Medulla oblongata (tissue), 1 donor: ENCODE results near the gene LAMB2.

Experiments
- DNase-seq: peaks from one replicate; pipeline ENCODE4 v3.0.0-alpha.2; 2015; ENCODE audit errors: extremely low spot score

LAMB2 gene

GRCh38 chr3:49121132-49121736 is 11.6 kb downstream of the LAMB2 start:
- no peak for DNase-seq

- peak; percentile 96 for DNase-seq
These were observed 12.3 kb downstream of the LAMB2 start, which contains the start of gene USP19 for GRCh38 chr3:49120438-49121131. TSS of gene USP19 (minus strand) at chr3:49120823. CDS start at chr3:49119145, 1,678 bp downstream.

GRCh38 chr3:49120096-49120437 is 12.8 kb downstream of the LAMB2 start:
- no peak for DNase-seq

GRCh38 chr3:49119439-49119838 is 13.4 kb downstream of the LAMB2 start:
- no peak for DNase-seq

GRCh38 chr3:49119036-49119435 is 13.8 kb downstream of the LAMB2 start:
- no peak for DNase-seq

GRCh38 chr3:49112262-49112661 is 20.6 kb downstream of the LAMB2 start:
- DNase-seq, result no peak

- DNase-seq, result no peak
These were observed 21.5 kb downstream of the LAMB2 start for GRCh38 chr3:49111347-49111746.

GRCh38 chr3:49110780-49111179 is 22.1 kb downstream of the LAMB2 start:
- DNase-seq, result no peak

- DNase-seq, result no peak
These were observed 24.5 kb downstream of the LAMB2 start for GRCh38 chr3:49108346-49108745.

- peak; percentile 97 for DNase-seq
These were observed 28.2 kb downstream of the LAMB2 start, which contains the start of gene QARS1 for GRCh38 chr3:49104427-49105291. TSS of gene QARS1 (minus strand) at chr3:49104757. CDS start at chr3:49104733, 24 bp downstream.

- DNase-seq, result no peak
These were observed 28.8 kb downstream of the LAMB2 start for GRCh38 chr3:49104052-49104426.

- no peak for DNase-seq
These were observed 32.7 kb downstream of the LAMB2 start for GRCh38 chr3:49100046-49100615.

GRCh38 chr3:49098910-49099630 is 33.8 kb downstream of the LAMB2 start:
- DNase-seq, result no peak

- no peak for DNase-seq
These were observed 34.4 kb downstream of the LAMB2 start for GRCh38 chr3:49098429-49098828.

GRCh38 chr3:49093853-49094767 is 38.7 kb downstream of the LAMB2 start, which contains the start of gene QRICH1:
TSS of gene QRICH1 (minus strand) at chr3:49094071. CDS start at chr3:49077017, 17,054 bp downstream.
- DNase-seq, result peak; percentile 99

GRCh38 chr3:49092938-49093852 is 39.7 kb downstream of the LAMB2 start:
- DNase-seq, result peak; percentile 63

- DNase-seq, result no peak
These were observed 51.4 kb downstream of the LAMB2 start for GRCh38 chr3:49081429-49081828.

GRCh38 chr3:49079270-49079669 is 53.6 kb downstream of the LAMB2 start:
- DNase-seq, result no peak

GRCh38 chr3:49076646-49077045 is 56.2 kb downstream of the LAMB2 start:
- DNase-seq, result no peak
